NCI-H1436 treated with DMSO at 0.1 percent for 48 hours (cell line): ENCODE results near the gene PDE2A.

ENCODE experiments used
- DNase-seq: peaks from one replicate; lab custom pipeline; 2025; lab: John Stamatoyannopoulos, UW

The PDE2A gene

DNA sequence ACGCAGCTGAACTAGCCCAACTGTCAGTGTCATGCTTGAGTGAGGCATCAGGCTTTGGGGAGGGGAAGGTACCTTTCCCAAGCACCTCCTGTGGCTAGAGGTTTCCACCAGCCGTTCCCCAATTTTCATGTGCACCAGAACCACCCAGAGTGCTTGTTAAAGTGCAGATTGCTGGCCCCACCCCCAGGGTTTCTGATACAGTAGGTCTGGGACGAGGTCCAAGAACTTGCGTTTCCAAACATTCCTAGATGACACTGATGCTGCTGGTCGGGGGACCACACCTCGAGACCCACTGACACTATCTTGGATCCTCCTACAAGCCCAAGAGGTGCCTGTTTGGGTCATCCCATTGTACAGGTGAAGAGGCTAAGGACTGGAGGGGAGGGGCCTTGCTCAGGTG, 59.8 kb downstream of the PDE2A start:
- no peak for DNase-seq

DNA sequence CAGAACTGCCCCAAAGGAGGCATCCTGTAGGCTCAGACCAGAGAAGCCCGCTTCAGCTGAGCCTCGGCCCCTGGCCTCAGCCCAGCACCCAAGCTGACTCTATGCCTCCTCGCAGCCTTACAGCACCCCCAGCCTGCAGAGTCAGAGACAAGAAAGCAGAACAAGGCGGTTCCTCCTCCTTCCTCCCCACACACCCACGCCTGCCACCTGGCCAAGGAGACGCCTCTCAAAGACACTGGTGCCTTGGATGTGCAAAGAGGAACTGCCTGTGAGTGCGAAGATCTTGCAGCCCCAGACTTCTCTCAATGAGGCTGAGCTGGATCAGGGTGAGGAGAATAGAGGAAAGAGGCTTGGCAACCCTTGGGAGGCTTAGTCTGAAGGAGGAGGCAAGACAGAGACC, 60.2 kb downstream of the PDE2A start:
- no peak for DNase-seq

DNA sequence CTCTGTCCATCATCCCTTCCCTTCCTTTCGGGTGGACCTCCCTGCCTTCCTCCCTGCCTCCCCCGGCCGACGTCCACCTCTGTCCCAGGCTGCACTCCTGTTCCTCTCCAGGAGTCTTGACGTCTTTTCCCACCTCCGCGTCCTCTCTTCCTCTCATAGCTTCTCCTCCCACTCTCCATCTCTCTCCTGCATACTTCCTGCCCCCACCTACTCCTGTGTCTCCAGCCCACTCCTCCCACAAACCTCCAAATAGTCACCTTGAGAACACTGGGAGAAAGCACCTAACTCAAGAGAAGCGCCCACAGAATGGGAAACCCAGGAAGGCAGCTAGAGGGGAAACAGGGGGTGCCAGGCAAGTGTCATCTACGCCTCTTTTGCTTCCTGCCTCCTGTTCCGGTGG, 60.8 kb downstream of the PDE2A start:
- no peak for DNase-seq

DNA sequence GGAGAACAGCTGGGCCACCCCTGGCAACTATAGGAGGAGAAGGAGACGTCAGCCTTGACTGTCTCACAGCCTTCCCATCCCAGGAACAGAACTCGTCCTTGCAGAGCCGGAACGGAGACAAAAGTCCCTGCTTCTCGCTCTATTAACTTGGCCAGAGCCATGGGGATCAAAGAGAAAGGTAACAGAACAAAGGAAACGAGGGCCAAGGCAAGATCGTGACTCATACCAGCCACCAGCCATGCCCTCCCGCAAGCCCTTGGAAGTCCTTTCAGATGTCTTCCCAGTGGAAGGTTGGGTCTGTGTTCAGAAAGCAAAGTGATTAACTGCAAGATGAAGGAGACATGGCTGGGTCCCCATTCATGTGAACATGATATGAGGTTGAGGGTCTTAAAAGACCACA, 64.7 kb downstream of the PDE2A start:
- DNase-seq, result no peak

DNA sequence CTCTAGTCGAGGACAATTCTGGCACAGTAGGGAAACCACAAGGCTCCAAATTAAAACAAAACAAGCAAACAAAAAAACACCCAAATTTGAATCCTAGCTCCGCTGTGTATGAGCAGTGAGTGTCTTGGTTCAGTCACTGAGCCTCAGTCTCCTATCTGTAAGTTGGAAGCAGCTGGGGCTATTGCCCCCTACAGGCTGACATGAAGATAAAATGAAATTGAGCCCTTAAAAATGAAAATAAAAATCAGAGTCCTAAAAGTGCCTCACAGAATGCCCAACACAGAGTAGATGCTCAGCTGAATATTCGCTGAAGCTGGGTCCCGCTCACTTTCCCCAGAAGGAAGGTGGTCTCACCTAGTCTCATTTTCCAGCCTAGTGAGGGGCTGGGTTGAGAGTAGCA, 65.2 kb downstream of the PDE2A start:
- no peak for DNase-seq

DNA sequence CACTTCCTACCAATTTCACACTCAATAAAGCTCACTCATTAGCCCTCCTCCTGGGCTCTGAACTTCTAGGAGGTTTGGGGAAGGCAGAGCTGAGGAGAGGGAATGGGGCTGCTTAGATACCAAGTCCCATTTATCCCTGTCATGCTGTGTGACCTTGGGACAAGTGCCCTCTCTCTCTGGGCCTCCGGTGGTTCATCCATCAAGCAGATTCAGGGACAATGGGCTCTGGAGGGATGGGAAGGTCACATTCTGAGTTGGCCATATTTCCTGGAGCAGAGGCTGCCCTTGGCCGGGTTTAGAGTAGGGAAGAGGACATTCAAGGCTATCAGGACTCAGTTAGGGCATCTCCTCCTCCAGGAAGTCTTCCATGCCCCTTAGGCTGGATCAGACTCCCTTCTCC, 66.7 kb downstream of the PDE2A start:
- DNase-seq, result no peak

DNA sequence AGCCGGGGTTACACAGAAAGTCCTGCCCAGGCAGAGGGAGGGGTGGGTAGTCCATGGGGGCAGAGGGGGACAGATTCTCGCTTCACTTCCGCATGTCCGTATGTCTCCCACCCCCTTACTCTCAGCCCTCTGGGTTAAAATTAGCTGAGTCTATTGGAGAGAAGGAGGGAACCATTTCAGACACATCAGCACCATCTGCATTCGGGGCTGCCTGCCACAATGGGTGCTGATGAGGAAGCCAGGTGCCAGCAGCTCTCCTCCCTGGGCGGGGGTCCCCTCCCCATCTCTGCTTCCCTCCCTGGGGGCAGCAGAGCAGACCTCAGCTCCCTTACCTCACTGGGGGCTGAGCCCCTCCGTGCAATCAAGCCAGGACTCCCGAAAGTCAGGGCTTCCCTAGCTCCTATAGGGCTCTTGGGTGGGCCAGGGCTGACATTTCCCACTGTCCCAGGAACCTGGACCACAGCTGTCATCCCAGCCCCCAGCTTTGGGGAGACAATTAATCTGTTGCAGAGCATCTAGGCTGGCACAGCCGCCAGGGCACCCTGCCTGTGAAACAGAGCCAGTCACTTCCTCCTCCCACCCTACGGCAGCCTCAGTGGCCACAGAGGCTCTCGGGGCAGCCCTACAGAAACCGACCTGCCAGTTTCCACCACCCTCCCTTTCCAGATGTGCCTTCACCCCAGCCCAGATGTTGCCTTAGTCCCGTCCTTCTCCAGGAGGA, 67.3 kb downstream of the PDE2A start:
- no peak for DNase-seq

DNA sequence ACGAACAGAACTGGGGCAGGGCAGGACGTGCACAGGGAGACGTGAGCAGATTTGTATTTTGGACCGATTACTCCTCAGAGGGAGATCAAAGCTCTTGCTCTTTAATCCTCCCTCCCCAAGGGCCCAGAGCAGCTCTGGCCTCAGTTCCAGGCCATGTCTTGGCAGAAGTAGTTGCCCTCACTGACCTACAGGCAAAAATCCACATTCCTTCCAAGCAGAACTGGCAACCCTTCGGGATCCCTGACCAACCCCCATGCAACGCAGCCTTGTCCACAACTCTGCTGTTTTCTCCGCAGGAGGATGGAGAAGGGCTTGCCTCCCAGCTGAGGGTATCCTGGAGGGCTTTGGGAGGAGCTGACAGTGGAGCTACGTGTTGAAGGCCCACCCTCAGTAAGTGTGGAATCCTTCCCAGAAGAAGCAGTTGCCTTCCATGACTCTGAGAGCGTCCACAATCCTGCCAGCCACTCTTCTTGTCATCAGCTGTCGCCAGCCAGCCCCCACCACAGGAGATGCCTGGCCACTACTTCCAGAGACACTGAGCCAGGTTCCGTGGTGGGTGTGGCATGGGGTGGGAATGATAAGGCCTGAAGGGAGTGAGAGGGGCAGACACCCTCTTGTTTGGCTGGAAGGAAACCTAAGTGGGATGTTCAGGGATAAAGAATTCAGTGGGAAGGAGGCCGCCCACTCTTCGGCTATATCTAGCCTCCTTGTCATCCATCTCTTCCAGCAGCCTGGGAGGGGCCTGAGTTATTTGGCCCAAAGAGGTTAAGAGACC, 68.1 kb downstream of the PDE2A start:
- no peak for DNase-seq

DNA sequence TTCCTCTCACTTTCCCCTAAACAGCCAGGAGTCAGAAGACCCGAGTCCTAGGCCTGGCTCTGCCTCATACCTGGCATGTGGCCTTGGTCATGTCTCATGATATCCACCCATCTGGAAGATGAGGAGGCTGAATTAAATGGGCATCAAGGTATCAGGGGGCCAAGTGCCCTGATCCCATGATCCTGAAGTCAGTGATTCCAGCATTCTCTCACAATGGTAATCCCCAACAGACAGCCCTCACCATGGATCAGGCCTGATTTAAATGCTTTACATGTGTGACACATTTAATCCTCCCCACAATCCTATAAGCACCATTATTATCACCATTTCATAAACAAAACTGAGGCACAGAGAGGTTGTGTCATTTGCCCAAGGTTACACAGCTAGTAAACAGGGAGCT, 70.0 kb downstream of the PDE2A start:
- no peak for DNase-seq

DNA sequence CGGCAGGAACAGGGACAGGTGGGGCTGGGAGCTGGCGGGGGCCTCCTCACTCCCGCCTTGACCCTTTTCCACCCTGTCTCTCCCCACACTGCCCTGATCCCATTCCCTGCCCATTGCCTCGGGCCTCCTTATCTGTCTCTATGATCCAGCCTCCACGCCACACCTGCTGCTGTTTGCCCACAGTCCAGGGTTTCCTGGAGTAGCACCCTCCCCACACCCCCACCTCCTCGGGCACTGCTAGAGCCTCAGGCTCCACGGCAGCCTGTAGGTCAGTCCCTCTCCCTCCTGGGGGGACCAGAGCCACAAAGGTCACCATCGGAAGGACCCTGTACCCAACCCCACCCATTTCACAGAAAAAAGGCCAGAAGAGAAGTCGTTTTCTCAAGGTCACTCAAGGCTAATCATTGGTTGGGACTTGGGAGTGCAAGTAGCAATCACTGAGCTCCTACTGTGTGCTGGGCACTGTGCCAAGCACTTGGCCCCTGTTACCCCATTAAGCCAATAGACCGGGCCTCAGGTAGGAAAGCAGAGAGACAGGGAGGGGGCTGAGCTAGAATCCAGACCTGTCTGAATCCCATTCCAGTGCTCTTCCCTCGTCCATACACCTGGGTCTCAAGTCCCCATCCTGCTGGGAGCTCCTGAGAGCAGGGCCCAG, 71.8 kb downstream of the PDE2A start:
- no peak for DNase-seq

DNA sequence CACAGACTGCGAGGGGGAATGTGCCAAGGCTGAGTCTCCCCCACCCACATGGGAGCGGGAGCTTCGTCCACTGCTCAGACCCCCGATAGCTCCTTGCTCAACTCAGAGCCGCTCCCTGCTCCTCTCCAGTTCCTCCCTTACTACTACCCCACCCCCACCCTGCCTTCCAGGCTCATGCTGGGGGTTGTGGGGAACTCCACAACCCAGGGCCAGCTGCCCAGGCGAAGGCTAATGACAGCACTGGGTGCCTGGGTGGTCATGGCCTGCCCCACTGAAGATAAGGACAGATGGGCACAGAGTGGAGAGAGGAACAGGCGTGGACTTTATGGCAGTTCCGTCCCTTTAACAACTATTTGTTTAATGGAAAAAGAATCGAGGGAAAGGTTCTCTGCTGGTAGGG, 73.7 kb downstream of the PDE2A start:
- DNase-seq, result no peak

DNA sequence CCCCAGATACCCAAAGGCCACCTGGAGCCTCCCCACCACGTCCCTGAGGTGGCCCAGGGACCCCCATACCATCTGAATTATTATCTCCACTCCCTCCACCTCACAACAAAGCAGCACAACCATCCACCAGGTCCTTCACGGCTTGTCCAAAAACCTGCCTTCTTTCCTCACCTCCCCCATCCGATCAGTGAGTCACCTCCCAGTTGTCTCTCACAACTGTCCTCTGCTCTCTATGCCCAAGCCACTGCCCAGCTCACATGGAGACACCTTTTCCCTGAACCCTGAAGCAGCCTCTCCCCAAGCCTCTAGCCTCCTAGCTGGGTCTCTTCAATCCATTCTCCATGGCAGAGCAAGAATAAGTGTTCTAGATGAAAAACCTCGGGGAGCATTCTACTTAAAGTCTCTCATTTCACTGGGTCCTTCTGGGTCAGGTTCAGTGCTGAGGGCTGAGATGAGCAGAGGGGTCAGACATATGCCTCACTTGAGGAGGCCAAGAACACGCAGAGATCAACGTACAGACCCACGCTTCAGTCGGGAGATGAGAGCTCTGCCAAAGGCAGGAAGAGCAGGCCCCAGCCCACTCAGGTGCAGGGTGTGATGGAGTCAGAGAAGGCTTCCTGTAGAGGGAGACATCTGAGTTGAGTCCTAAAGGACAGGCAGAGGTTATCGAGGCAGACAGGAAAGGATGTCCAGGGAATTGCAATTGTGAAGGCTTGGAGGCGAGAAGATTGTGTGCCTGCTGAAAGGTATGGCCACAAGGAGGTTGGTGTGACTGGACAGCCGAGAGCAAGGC, 74.7 kb downstream of the PDE2A start:
- no peak for DNase-seq

DNA sequence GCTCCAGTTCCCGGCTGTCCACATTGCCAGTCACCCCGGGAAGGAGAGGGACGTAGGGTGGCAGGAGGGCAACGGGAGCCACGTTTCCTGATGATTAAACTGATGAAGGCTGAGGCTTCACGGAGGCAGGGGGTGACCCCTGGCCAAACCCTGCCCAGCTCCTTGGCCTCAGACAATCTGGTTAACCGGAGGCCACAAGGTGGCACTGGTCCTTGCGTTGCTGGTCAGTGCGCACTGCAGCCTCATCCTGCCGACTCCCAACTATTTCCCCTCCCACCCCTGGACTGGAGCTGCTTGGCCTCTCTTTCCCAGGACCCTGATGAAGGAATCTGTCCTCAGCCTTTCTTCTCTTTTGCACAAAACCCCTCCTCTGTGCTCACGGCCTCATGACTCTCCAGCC, 75.3 kb downstream of the PDE2A start:
- DNase-seq, result no peak

DNA sequence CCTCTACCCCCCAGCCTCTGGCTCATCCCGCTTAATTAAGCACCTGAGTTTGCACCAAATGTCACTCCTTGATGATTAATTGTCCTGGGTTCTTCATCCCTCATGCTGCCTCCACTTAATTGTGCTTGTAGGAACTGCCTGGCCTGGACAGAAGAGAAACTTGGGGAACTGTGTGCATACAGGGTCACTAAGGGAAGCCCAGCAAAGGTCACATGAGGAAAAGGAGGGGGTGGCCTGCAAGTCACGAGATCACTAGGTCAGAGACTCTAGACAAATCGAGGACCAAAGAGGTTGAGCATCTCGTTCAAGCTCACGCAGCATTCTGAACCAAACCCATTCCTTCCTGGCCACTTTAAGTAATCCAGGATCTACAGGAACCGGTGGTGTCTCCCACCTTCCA, 75.8 kb downstream of the PDE2A start:
- DNase-seq, result no peak

DNA sequence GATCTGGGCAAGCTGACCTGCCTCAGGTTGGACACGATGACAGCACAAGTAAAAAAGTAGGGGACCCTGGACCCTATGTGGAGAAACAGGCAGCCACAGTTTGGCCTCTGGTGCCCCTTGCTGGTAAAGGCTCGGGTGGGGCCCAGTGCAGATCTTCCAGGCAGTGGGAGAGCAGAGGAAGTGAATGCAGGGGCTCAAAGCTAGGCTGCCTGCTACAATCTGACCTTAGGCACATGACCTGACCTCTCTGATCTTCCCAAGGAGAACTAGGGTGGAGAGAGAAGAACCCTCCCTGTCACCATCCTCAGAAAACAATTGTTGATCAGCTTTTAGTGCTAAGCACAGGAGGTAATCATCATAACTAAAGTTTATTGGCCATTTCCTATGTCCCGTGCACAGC, 76.5 kb downstream of the PDE2A start:
- DNase-seq, result no peak

DNA sequence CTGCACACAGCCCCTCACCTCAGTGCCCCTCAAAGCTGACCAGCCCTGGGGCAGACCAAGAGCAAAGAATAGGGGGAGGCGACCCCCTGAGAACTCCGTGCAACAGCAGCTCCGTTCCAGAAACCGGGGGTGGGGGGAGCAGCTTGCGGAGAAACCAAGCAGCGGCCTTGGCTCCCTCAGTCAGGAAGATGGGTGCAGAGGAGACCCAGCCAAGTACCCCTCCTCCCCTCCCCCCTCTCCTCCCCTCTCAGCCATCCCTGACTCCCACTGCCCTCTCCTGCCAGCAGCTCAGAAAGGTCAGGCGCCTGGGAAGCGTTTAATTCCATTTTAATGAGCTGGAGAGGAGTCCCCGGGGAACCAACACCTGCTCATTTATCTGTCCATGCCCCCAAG, 78.9 kb downstream of the PDE2A start:
- DNase-seq, result no peak

DNA sequence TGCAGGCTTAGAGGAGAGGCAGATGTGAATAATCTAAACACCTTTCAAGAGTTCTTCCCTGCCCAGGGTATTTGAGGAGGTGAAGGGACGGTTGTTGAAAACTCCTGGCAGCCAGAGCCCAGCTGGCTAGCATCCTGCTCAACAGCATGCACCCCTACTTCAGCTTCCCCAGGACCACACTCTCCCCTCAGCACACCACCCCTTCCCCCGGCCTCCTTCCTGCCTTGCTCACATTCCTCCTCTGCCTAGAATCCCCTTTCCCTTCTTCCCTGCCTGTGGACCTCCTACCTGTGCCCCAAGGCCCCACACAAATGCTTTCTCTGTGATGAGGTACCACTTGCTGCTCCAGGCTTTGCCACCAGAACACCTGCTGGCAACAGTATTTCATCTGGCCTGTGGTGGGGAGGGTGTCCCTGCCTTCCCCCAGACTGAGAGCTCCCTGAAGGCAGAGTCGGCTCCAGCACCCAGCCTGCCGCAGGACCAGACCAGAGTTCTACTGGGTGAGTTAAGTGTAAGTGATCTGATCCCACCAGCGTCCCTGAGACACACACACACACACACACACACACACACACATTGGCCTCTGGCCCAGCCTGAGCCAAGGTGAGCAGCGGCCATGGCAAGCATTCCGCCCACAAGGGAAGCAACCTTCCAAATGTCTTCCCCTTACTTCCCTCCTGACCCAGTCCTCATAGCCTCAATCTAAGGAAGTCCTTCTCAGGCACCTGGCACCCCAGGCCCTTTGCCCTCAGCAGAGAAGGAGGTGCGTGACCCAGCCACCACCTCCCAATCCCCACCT, 79.5 kb downstream of the PDE2A start:
- no peak for DNase-seq

DNA sequence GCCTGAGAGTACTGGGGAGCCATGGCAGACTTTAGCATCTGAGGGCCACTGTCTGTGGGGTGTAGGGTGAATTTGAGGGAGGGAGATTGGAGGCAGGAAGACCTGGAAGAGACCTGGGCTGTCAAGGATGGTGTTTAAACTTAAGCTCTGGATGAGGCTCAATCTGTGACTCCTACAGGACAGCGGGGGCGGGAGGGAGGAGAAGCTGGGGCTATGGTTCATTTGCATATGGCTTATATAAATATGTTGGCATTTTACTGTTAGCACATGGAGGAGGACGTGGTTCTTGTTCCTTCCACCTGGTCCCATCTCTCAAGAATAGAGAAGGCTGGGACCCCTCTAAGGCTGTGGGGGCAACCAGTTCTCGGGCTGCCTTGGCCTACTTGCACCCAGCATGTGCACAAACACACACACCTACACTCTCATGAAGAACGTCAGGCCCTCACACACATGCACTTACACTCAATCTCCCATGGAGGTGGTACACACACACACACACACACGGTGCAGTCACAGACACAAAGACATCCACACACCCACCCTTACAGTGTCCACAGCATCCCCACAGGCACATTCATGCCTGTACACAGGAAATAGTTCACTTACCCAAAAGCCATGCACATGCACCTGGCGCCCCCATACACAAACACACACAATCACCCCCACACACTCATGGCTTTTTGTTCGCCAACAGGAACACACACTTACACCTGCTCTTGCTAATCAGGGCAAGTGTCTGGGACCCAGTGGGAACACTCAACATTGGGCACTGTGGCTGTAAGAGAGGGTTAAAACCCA, 81.3 kb downstream of the PDE2A start:
- DNase-seq, result no peak

DNA sequence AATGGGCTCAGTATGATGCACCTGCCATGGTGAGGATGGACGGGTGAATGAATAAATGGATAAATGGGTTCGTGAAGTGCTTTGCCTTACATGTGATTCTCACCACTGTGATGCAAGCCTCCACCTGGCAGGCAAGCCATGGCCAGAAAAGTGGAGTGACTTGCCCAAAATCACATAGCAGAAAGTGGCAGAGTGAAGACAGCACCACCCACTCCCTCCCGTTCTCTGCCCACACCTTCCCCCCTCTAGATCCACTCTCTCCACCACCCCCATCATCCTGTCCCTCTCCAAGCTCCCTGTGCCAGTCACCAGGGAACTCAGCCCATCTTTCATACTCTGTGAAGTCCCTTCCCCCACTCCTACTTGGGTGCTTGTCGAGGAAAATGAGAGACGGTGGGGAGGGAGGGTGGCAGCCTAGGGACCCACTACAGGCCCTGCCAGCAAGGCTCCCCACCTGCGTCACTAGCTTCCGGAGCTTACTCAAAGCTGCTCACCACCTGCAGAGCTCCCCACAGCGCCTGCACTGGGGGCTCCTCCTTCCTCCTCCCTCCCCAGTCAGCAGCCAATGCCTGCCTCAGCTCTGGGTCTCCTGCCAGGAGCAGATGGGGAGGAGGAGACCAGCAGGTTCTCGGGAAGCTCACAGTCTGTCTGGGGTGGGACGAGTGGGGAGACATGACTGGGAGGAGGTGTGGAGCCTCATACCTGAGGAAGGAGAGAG, 82.3 kb downstream of the PDE2A start:
- peak; percentile 67 for DNase-seq

DNA sequence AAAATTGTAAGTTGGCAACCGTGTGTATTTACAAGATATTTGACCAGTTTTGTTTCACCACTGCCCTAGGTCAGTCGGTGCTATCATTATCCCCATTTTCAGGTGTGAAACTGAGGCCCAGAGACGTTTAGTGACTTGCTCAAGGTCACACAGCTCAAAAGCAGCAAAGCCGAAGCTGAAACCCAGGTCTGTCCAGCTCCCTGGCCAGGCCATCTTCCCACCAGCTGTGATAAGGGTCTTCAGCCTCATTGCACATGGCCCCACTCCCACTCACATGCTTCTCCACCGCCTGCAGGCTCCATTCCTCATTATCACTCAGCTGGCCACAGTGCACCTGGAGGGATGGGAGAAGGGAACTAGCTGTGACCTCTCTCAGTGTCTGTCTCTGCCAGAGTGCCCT, 83.2 kb downstream of the PDE2A start:
- DNase-seq, result no peak
